ENCODE measurements around the gene RAB11B.

DNA sequence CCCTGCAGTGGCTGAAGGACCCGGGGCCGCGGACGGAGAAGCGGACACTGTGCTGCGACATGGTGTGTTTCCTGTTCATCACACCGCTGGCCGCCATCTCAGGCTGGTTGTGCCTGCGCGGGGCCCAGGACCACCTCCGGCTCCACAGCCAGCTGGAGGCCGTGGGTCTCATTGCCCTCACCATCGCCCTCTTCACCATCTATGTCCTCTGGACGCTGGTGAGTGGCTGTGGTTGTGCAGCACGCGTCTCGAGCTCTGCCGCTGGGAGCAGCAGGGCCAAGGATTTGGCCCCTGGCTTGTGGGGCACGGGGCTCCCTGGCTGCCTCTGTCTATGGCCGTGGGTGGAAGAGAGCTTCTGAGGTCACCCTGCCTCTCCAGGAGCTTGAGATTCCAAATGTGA lies 40.5 kb downstream of the RAB11B start:
- TF ChIP-seq, protein P1, sequence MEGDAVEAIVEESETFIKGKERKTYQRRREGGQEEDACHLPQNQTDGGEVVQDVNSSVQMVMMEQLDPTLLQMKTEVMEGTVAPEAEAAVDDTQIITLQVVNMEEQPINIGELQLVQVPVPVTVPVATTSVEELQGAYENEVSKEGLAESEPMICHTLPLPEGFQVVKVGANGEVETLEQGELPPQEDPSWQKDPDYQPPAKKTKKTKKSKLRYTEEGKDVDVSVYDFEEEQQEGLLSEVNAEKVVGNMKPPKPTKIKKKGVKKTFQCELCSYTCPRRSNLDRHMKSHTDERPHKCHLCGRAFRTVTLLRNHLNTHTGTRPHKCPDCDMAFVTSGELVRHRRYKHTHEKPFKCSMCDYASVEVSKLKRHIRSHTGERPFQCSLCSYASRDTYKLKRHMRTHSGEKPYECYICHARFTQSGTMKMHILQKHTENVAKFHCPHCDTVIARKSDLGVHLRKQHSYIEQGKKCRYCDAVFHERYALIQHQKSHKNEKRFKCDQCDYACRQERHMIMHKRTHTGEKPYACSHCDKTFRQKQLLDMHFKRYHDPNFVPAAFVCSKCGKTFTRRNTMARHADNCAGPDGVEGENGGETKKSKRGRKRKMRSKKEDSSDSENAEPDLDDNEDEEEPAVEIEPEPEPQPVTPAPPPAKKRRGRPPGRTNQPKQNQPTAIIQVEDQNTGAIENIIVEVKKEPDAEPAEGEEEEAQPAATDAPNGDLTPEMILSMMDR (conservative IDR thresholded peaks at IDR 0.05 in 1 of 2, IDR thresholded peaks at IDR 0.05 in 1 of 2; ENCODE audit: low read depth in 1 of 2, low read length in 2 of 2): no peak
- TF ChIP-seq EZH2 (IDR thresholded peaks at IDR 0.05; ENCODE audit: low read length, missing control alignments): no peak

All from fibroblast of lung (primary cell).